A549 (cell line): ENCODE data around the gene DHPS. TPM values are rescaled to one million over a fixed set of nuclear protein-coding genes. Genes with fewer than 3 reads are reported as not detected.

Source experiments
- ATAC-seq, 2 experiments: fragments of 200-7000 bp in 1 of 2; fragments of >200 bp in 1 of 2; cut with Nextera tagmentation in 1 of 2; cut with Tn5 transposase in 1 of 2; 3 replicates each; pipeline versions ENCODE4 v1.8.0 to v1.9.1; 2018 to 2020; ENCODE audit warnings: mild to moderate bottlenecking in 1 of 2, moderate library complexity in 1 of 2
- CTCF ChIA-PET: fragments of 300-600 bp; sonication (Branson Sonifier 250); formaldehyde crosslinking; extraction: SDS; loops from one replicate; lab custom pipeline; 2021; ENCODE audit warnings: antibody characterized with exemption, inconsistent platforms; lab: Yijun Ruan, JAX
- POLR2A ChIA-PET: fragments of 350-600 bp; formaldehyde crosslinking; extraction: SDS; loops from one replicate; lab custom pipeline; 2021; ENCODE audit warnings: antibody characterized with exemption, inconsistent platforms; lab: Yijun Ruan, JAX
- DNase-seq, 2 experiments: peaks; one replicate each; pipeline versions ENCODE4 v3.0.0 to v3.0.0-alpha.2; 2011 to 2016; ENCODE audit warnings: low read depth in 1 of 2, low spot score in 1 of 2
- FAIRE-seq: peaks from 2 replicates; lab custom pipeline; 2011; peaks lifted over from hg19 to GRCh38; lab: Jason Lieb, UNC
- H3K27ac ChIP-seq, 2 experiments: fragments of >200 bp; sonication (Bioruptor Twin); formaldehyde crosslinking; 3 replicates each; pipeline ENCODE4 v1.5.1; 2016 to 2017
- H3K4me1 ChIP-seq: fragments of >200 bp; sonication (Bioruptor Twin); formaldehyde crosslinking; 3 replicates; pipeline ENCODE4 v1.6.1; 2016
- H3K4me2 ChIP-seq: fragments of >200 bp; sonication (Bioruptor Twin); formaldehyde crosslinking; 3 replicates; pipeline ENCODE4 v1.6.1; 2016
- H3K4me3 ChIP-seq: fragments of >200 bp; sonication (Bioruptor Twin); formaldehyde crosslinking; 3 replicates; pipeline ENCODE4 v1.5.1; 2016
- H3K9me3 ChIP-seq: fragments of >200 bp; sonication (Bioruptor Twin); formaldehyde crosslinking; 3 replicates; pipeline ENCODE4 v1.6.1; 2016
- ATOH8 ChIP-seq: fragments of 250-450 bp; sonication (Bioruptor Pico); IDR thresholded peaks from 2 replicates; pipeline ENCODE4 v1.5.0; 2020; ENCODE audit warnings: low read depth, mild to moderate bottlenecking, moderate library complexity
- CBX8 ChIP-seq: fragments of 200-600 bp; sonication (generic); IDR thresholded peaks from 2 replicates; pipeline ENCODE4 v1.6.1; 2016
- CTCF ChIP-seq: fragments of >200 bp; sonication (Bioruptor Twin); formaldehyde crosslinking; IDR thresholded peaks from 3 replicates; pipeline ENCODE4 v1.5.1; 2016
- EHF ChIP-seq: fragments of 250-450 bp; sonication (Bioruptor Pico); IDR thresholded peaks from 2 replicates; pipeline ENCODE4 v1.5.0; 2020; ENCODE audit warnings: mild to moderate bottlenecking
- EHMT2 ChIP-seq: fragments of 200-600 bp; sonication (generic); IDR thresholded peaks from 2 replicates; pipeline ENCODE4 v1.6.1; 2016; ENCODE audit warnings: antibody characterized with exemption, low read depth, mild to moderate bottlenecking, moderate library complexity
- ESRRA ChIP-seq: fragments of 150-350 bp; IDR thresholded peaks from 2 replicates; pipeline ENCODE4 v1.6.1; 2014; ENCODE audit warnings: mild to moderate bottlenecking, low read length, borderline replicate concordance
- FOSB ChIP-seq: fragments of 250-450 bp; sonication (Bioruptor Pico); IDR thresholded peaks from 2 replicates; pipeline ENCODE4 v1.5.0; 2020; ENCODE audit warnings: mild to moderate bottlenecking, moderate library complexity
- FOXS1 ChIP-seq: fragments of 250-450 bp; sonication (Bioruptor Pico); IDR thresholded peaks from 2 replicates; pipeline ENCODE4 v1.5.0; 2020; ENCODE audit warnings: mild to moderate bottlenecking, moderate library complexity
- GATA3 ChIP-seq: IDR thresholded peaks from 2 replicates; pipeline ENCODE4 v1.6.1; 2012; ENCODE audit warnings: borderline replicate concordance
- HES2 ChIP-seq: fragments of >200 bp; sonication (Bioruptor Twin); formaldehyde crosslinking; IDR thresholded peaks from 2 replicates; pipeline ENCODE4 v1.6.1; 2016
- HEYL ChIP-seq: fragments of 250-450 bp; sonication (Bioruptor Pico); IDR thresholded peaks from 2 replicates; pipeline ENCODE4 v1.8.0; 2021; ENCODE audit warnings: mild to moderate bottlenecking, moderate library complexity
- HOXB13 ChIP-seq: fragments of 250-450 bp; sonication (Bioruptor Pico); IDR thresholded peaks from 2 replicates; pipeline ENCODE4 v1.5.0; 2020; ENCODE audit warnings: low read depth, mild to moderate bottlenecking, moderate library complexity
- KDM5A ChIP-seq: fragments of 200-600 bp; sonication (generic); IDR thresholded peaks from 2 replicates; pipeline ENCODE4 v1.6.1; 2016; ENCODE audit warnings: antibody characterized with exemption, mild to moderate bottlenecking
- MAZ ChIP-seq: fragments of 150-350 bp; IDR thresholded peaks from 2 replicates; pipeline ENCODE4 v1.6.1; 2014; ENCODE audit warnings: antibody characterized with exemption, low read depth, low read length, borderline replicate concordance
- MYC ChIP-seq: IDR thresholded peaks from 2 replicates; pipeline ENCODE4 v1.6.1; 2012; ENCODE audit warnings: mild to moderate bottlenecking, inconsistent platforms, low read length, improper control_type of control experiment, borderline replicate concordance
- NPAS2 ChIP-seq: fragments of 250-450 bp; sonication (Bioruptor Pico); IDR thresholded peaks from 2 replicates; pipeline ENCODE4 v1.8.0; 2022; ENCODE audit warnings: mild to moderate bottlenecking, moderate library complexity, borderline replicate concordance
- NR3C1 ChIP-seq: fragments of >200 bp; sonication (Bioruptor Twin); formaldehyde crosslinking; IDR thresholded peaks from 3 replicates; pipeline ENCODE4 v1.6.1; 2017
- POLR2A ChIP-seq: IDR thresholded peaks from 2 replicates; pipeline ENCODE4 v1.6.1; 2012; ENCODE audit warnings: mild to moderate bottlenecking, low read length
- REST ChIP-seq: fragments of 200-600 bp; sonication (generic); IDR thresholded peaks from 2 replicates; pipeline ENCODE4 v1.6.1; 2016; ENCODE audit warnings: antibody characterized with exemption, mild to moderate bottlenecking, moderate library complexity
- RNF2 ChIP-seq: fragments of 200-600 bp; sonication (generic); IDR thresholded peaks from 2 replicates; pipeline ENCODE4 v1.6.1; 2016; ENCODE audit warnings: low read depth, mild to moderate bottlenecking, antibody characterized with exemption, moderate library complexity, borderline replicate concordance
- SREBF2 ChIP-seq: fragments of 450-650 bp; IDR thresholded peaks from 2 replicates; pipeline ENCODE4 v1.6.1; 2014; ENCODE audit warnings: mild to moderate bottlenecking, moderate library complexity
- WGBS: methylation state at CpG from one replicate; pipeline ENCODE4 v1.1.6; 2017; ENCODE audit errors: missing lambda C conversion rate; 5-methylcytosine and 5-hydroxymethylcytosine counted together
- polyA plus RNA-seq, 4 experiments: library from polyadenylated mRNA; depleted of rRNA in 3 of 4; stranded (reverse); fragments of >200 nt; fragmentation: RNase III in 1 of 4; extraction: RNeasy Plus Mini Kit Qiagen cat#74134 plus additional on column Dnase treatment in 1 of 4; gene quantifications; 2 replicates in 3 of 4; 3 replicates in 1 of 4; pipeline ENCODE4 v1.2.3, GENCODE V29; 2011 to 2017

The DHPS gene
- polyA plus RNA-seq, 2 of the 4 experiments (the other 2 are of a cell fraction), result 57.8 to 71.9 TPM

- no peak for ATAC-seq
- Histone ChIP-seq H3K4me3 (no peak overlapping the region), H3K9me3 (peaks cover 29% of the 10 kb centered on the region; the same call in 2 of the 3 replicates), H3K4me2 (no peak overlapping the region)
- no peak for FAIRE-seq
- TF ChIP-seq CBX8, result no peak
- no peak for TF ChIP-seq ESRRA
- no peak for TF ChIP-seq GATA3
- TF ChIP-seq MYC, result no peak
- no peak for TF ChIP-seq EHMT2
- TF ChIP-seq NPAS2 (CRISPR knock-in tag), result no peak
- TF ChIP-seq ATOH8 (CRISPR knock-in tag), result no peak
- no peak for TF ChIP-seq POLR2A
- TF ChIP-seq REST, result no peak
- no peak for TF ChIP-seq HES2
- TF ChIP-seq NR3C1, result no peak
- no peak for TF ChIP-seq FOXS1 (CRISPR knock-in tag)
- no peak for TF ChIP-seq EHF
- TF ChIP-seq CTCF, result no peak
- TF ChIP-seq FOSB (CRISPR knock-in tag), result no peak
- no peak for TF ChIP-seq MAZ
- TF ChIP-seq RNF2, result no peak
- TF ChIP-seq, all 56 proteins: peak for 0
- no peak overlapping the region for H3K27ac ChIP-seq
- WGBS, result 74% methylated on average over 22 of the region's 22 CpGs
- no peak for DNase-seq
- ChIA-PET POLR2A (no interaction called here), CTCF (interaction anchor here (0.6 kb wide), 1 partner anchor 268 kb away, joined by 4 read pairs; no protein-coding TSS in a partner anchor)
- H3K4me1 ChIP-seq, result no peaks in the 10 kb centered on the region
Observed at GRCh38 chr19:12638611-12639182, 43.0 kb downstream of the DHPS start.

- ATAC-seq, result no peak
- H3K4me2 ChIP-seq, result no peak overlapping the region
- peaks cover 48% of the 10 kb centered on the region for H3K9me3 ChIP-seq
- no peak overlapping the region for H3K27ac ChIP-seq
- WGBS, result 80% methylated on average over 13 of the region's 13 CpGs
- CTCF ChIA-PET, result no interaction called here
- POLR2A ChIA-PET, result no interaction called here
- DNase-seq, result no peak
- no peak for TF ChIP-seq ATOH8 (CRISPR knock-in tag)
- no peak for TF ChIP-seq KDM5A
- TF ChIP-seq HEYL (CRISPR knock-in tag), result no peak
- no peak for TF ChIP-seq HOXB13
- no peak for TF ChIP-seq SREBF2
- TF ChIP-seq EHF, result no peak
- H3K4me1 ChIP-seq, result no peaks in the 10 kb centered on the region
- H3K4me3 ChIP-seq, result no peak overlapping the region
- no peak for FAIRE-seq
Observed at GRCh38 chr19:12636631-12637030, 45.0 kb downstream of the DHPS start.
